T1000 (cell line): ENCODE measurements around the gene GIN1.
"Not testable (repeated sequence)": the region's sequence is repeated elsewhere in the genome, so short reads cannot be mapped to it uniquely, and the experiment has no call there.

Source experiments
- DNase-seq: peaks from one replicate; lab custom pipeline; 2025; ENCODE audit warnings: mixed read lengths; lab: John Stamatoyannopoulos, UW

GIN1 gene, protein sequence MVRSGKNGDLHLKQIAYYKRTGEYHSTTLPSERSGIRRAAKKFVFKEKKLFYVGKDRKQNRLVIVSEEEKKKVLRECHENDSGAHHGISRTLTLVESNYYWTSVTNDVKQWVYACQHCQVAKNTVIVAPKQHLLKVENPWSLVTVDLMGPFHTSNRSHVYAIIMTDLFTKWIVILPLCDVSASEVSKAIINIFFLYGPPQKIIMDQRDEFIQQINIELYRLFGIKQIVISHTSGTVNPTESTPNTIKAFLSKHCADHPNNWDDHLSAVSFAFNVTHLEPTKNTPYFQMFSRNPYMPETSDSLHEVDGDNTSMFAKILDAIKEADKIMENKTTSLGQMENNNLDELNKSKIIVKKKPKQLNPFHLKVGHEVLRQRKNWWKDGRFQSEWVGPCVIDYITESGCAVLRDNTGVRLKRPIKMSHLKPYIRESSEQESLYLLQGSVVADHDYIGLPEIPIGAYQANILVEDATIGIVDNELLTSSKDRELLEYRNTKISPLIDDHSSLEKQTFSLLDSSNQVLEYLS

DNA sequence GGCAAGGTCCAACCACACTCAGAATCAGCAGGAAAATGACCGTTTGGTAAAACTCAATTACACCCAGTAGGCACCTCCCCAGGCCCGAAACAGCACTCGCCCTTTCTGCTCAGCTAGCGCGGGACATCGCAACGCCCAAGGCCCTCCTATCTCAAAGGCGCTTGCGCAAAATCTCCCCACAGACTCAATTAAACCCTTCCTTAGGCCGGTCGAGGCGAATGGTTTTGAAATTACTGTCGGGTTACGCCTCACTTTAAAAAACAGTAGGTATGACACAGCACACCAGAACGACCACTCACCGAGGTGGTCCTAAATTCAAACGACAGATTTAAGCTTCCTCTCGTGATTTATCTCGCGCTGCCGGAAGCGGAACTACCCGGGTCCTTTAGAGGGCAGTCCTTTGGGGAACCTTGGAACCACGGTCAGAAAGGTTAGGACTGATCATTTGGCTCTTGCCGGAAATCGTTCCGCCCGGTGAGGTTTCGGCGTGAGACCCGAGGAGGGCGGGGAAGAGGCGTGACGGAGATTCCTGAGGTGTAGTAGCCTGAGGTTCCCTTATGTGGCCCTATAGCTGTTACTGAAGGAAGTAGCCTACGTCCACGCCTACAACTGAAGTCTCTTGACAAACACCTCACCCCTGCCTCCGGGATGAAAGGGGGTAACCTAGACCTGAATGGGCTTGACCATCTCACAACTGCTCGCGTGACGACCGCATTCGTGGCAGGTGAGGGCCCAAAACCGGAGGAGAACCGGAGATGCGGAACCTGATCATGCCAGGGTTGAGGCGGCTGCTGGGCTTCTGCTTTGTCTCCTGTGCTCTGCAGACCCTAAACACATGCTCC, at the start of gene GIN1, which contains the start of gene PPIP5K2:
Gene GIN1 (minus strand): TSS at position 374 of the 842 bp plus-strand sequence. CDS start 11,431 bp downstream, outside the sequence.
Gene PPIP5K2 (plus strand): TSS at position 537 of the 842 bp plus-strand sequence. CDS start 9,289 bp downstream, outside the sequence.
- DNase-seq: peak; percentile 92

DNA sequence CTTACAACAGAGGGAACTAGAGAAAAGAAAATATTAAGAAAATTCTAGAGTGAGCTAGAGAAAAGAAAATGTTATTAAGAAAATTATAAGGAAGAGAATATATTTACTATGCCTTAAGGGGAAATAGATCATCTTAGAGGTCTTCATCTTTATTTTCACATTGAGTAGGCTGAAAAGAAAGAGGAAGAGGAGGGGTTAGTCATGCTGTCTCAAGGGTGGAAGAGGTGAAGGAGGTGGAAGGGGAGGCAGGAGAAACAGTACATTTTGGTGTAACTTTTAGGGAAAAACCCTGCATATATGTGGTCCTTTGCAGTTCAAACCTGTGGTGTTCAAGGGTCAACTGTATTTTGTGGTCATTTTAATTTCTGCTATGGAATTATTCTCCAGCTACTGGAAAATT, 46.8 kb upstream of the GIN1 start:
- DNase-seq: no peak

DNA sequence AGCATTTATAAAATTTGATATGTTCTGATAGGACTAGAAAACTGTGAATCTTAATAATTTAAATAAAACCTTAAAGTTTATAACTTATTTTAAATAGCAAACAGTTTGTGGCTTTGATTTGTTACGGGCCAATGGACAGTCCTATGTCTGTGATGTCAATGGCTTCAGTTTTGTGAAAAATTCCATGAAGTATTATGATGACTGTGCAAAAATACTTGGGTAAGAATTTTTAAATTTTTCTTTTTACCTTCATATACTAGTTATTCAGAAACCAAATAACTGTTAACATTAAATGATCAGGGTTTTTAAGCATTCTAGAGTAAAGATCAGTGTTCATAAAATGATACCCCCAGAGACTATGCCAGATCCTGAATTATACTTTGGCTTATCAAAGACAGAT, 31.2 kb upstream of the GIN1 start:
- DNase-seq: no peak

DNA sequence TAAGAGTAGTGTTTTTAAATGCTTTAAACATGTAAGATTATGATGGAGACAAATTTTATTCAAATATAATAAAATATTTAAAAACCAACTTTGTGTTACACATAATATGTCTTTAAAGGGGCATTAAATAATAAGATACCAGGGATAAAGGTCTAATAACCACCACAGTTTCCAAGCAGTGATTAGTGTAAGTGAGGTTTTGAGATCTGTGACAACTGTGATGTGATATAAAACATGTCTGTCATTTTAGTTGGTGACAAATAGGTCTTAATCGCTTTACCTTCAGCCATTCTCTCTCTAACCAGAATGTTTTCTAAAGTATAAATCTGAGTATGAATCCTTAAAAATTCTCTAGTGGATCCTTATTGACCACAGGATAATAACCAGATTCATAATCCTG, 28.3 kb upstream of the GIN1 start:
- no peak for DNase-seq

DNA sequence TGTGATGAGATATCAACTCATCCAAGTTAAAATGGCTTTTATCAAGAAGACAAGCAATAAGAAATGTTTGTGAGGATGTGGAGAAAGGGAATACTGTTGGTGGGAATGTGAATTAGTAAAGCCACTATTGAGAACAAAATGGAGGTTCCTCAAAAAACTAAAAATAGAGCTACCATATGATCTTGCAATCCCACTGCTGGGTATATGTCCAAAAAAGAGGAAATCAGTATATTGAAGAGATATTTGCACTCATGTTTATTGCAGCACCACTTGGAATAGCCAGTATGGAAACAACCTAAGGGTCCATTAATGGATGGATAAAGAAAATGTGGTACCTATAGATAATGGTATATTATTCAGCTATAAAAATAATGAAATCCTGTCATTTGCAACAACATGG, 25.3 kb upstream of the GIN1 start:
- no peak for DNase-seq

DNA sequence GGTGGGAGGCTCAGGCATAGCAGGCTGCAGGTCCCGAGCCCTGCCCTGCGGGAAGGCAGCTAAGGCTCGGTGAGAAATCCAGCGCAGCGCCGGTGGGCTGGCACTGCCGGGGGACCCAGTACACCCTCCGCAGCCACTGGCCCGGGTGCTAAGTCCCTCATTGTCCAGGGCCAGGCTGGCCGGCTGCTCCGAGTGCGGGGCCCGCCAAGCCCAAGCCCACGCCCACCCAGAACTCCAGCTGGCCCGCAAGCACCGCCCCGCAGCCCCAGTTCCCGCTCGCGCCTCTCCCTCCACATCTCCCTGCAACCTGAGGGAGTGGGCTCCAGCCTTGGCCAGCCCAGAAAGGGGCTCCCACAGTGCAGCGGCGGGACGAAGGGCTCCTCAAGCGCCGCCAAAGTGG, 22.2 kb upstream of the GIN1 start:
- not testable (repeated sequence) for DNase-seq

DNA sequence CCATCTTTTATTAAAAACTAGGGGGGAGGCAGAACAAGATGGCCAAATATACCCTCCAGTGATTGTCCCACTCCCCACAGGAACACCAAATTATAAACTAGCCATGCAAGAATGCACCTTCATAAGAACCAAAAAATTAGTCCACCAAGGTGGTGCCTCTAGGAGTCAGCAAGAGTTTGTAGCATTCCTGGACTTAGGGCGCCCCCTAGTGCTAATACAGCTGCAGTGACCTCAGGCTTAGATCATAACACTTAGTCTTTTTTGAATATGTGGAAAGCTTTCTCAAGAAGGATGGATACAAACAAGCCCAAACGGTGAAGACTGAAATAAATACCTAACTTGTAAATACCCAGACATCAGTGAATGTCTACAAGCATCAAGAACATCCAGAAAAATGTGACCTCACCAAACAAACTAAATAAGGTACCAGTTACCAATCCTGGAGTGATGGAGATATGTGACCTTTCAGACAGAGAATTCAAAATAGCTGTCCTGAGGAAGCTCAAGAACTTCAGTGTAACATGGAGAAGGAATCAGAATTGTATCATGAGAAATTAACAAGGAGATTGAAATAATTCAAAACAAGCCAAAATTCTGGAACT, 19.4 kb upstream of the GIN1 start:
- peak; percentile 10 for DNase-seq

DNA sequence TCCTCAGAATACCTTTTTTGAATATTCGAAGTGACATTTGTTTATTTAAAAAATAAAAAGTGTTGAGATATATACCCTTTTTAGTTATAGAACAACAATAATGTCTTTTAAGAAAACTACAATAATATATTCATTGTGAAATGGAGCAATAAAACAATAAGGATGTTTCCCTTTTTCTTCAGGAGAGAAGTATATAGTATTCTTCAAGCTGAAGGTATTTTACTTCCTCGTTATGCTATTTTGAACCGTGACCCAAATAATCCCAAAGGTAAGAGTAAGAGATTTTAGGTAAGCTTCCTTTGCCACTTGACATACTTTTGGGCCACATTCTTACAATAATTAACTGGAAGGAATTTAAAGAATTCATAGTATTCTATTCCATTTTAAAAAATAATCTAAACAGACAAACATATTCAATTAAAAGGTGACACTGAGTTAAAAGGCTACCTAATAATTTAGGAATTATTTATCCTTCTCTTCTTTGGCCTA, 18.3 kb upstream of the GIN1 start:
- no peak for DNase-seq

DNA sequence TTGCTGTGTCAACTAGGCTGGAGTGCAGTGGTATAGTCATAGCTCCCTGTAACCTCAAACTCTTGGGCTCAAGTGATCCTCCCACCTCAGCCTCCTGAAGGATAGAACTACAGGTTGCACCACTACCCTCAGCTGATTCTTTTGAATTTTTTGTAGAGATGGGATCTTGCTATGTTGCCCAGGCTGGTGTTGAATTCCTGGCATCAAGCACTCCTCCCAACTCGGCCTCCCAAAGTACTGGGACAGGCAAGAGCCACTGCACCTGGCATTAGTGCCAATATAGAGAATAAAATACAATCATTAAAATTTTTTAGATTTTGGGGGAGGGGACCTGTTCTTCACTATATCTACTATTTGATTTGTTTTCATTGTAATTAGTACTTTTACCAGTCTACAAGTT, 15.5 kb upstream of the GIN1 start:
- DNase-seq: no peak

DNA sequence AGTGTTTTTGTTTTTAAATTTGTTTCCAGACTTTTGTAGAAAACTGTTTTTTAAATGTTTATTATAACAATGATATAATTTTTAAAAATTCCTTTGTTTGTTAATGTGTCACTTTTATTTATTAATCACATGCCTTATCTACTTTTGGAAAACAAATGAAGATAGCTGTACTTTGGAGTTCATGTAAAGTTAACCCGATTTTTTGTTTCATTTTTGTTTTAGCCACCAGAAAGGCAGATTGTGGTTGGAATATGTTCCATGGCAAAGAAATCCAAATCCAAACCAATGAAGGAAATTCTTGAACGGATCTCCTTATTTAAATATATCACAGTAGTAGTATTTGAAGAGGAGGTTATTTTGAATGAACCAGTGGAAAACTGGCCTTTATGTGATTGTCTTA, 13.3 kb upstream of the GIN1 start:
- no peak for DNase-seq

DNA sequence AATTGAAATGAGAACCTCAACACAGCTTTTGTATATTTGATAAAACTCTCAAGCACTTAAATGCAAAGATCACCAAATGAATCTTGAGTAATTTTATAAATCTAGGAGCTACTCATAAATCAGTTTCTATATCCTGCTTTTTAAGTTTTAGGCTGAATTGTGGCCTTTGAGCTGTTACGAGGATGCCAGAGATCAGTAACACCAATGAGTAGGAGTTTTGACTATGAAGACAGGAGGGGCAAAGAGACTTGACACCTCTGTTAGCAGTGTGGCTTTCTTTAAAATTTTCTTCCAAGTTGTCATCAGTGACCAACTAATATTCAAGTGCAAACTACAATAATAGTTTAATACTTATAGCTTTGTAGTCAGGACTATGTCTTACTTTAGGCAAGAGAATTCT, 12.7 kb upstream of the GIN1 start:
- DNase-seq: no peak

DNA sequence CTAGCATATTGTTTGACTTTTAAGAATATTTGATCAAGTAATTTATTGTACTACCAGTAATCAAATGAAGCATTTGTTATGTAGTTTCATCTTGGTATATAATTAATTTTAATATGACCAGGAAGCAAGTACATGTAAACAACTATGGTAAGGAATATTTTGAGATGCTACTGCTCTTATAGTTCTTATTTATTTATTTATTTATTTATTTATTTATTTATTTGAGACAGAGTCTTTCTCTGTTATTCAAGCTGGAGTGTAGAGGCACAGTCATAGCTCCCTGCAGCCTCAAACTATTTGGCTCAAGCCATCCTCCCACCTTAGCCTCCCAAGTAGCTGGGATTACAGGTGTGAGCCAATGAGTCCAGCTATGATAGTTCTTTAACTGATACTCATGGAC, 8.3 kb upstream of the GIN1 start:
- DNase-seq: no peak

DNA sequence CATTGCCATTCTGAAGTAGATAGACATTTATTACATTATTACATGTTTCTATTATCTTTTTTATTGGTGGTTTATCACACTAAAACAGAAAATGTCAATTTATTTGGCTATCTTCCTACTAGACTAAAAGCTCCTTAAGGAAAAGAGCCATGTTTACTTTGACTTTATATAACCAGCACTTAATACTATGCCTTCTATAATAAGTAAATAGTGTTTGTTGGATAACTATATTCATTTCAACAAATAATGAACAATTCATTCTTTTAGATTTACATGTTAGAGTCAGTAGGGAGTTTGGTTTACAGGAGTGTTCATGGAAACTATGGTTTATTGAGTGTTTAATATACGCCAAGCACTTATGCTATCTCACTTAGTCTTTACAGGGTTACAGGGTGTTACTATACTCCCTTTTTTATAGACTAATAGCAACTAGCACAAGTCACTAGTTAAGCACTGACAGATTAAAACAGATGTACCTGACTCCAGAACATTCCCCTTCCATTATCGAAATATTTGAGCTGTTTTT, 7.4 kb upstream of the GIN1 start:
- no peak for DNase-seq

DNA sequence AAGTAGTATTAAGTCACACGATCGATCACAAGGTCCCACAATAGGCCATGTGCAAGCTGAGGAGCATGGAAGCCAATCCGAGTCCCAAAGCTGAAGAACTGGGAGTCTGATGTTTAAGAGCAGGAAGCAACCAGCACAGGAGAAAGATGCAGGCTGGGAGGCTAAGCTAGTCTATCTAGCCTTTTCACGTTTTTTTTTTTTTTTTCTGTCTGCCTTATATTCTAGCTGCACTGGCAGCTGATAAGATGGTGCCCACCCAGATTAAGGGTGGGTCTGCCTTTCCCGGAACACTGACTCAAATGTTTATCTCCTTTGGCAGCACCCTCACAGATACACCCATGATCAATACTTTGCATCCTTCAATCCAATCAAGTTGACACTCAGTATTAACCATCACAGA, 6.6 kb upstream of the GIN1 start:
- no peak for DNase-seq

DNA sequence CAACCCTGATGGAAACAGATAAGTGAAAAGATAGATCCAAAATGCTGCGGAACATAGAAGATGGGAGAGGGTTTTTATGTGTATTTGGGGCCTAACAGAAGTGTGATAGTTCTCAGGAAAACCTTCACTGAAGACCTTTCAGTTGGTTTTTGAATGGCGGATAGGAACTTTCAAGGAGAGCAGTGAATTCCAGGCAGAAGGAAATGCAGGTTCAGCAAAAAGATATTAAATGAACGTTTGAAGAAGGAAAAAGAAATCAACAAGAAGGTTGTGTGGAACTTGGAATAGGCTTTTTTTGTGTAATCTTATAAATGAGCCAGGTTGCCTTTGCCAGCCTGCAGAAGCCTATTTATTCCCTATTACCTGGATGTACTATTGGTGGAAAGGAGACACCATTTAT, 2.3 kb upstream of the GIN1 start:
- DNase-seq: no peak

DNA sequence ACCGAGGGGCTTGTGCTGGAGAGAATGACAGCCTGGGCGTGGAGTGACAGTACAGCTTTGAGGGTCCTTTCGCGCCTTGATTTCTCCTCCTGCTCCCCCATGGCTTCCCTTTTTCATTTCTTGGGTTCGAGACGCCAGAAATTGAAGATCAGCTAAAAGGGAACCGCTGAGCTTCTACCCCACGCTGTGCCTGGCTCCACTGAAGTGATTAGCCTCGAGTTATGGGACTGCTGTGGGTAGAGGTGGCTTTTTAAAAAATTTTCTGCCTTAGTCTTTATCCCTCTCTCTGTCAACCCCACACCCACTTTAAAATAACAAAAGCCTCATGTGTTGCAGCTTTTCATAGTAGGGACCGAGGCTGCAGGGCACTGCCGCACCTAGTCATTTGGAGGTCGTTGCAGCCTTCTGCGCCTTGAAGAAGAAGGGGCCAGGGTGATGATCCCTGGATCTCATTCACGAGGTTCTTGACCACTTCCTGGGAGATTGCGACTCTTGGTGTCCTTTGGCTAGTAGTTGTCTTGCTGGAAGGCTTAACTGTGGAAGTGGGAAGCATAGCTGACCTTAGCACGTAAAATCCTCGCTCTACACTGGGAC, 766 bp upstream of the GIN1 start:
- no peak for DNase-seq

DNA sequence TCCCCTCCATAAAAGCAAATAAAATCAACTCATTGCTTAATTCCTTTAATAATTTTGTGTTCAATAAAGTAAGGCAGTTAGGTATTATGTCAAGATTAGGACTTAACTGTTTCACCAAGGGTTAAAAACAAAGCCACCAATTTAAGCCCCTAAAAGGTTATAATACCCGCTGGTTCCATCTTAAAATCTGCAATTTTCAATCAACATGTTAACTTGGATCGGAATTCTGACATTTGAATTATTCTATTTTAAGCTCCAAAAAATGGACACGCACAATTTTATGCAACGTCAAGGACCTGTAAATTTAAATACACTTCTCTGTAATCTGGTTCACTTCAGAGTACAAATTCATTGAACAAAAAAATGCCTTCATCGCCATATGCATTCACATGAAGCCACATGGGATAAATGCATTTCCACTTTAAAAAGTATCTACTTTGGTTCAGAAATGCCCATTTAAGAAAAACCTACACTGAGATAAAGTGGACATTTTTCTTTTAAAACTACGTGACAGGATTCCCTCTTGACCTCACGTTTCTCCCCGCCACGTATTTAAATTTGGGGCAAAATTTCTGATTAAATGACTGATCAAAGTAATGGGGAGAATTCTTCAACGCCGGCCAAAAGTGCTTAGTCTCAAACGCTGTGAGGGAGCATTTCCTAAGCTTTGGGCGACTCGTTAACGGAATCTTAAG, 721 bp downstream of the GIN1 start:
- DNase-seq: no peak

DNA sequence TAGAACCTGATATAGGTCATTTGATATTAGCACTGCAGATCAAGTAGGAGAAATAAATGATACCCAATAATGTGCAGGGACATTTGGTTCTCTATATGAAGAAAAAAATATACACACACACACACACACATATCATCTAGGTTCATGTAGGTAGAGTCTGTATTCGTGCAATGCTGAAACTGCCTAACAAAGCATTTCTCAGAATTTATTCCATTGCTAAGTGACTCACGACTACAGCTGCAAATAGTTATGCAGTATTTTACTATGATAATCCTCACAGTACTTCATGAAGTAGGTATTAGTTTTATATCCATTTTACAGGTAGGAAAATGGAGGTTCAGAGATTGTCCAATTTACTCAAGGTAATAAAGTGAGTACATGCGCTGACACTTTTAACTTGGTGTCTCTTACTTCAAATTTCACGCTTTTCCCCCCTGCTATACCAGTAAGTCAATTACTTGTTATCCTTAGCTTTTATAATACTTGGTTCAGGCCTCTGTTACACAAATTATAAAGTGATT, 2.4 kb downstream of the GIN1 start:
- DNase-seq: no peak

DNA sequence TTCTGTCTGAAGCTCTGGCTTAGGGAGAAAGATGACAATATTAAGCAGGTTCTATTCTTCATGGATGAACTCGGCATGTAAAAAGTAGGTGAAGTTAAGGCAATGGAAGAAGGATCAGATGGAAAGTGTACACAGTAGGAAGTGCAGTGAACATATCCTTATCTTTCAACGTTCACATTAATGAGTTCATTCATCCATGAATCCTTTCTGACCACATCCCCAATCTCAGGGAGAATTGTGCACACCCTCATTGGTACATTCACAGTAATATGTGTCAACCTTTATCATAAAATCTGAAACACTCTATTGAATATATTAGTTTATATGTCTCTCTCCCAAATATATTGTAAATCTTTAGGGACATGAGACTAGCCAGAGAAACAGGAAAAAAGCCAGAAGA, 5.5 kb downstream of the GIN1 start:
- no peak for DNase-seq

DNA sequence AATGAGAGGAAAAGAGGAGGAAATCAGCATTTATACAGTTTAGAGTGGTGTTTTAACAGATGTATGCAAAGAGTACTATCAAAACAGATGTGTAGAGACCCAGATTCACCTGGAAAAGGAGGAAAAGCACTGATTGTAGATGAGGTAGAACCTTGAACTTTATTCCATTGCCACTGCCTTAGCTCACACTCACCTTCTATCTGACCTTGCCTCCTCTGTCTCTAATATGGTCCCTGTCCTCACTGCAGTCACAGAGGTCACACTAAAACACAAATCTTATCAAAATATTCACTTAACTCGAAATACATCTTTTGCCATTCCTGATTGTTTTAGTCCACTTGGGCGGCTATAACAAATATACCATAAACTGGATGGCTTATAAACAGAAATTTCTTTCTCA, 7.0 kb downstream of the GIN1 start:
- DNase-seq: no peak

DNA sequence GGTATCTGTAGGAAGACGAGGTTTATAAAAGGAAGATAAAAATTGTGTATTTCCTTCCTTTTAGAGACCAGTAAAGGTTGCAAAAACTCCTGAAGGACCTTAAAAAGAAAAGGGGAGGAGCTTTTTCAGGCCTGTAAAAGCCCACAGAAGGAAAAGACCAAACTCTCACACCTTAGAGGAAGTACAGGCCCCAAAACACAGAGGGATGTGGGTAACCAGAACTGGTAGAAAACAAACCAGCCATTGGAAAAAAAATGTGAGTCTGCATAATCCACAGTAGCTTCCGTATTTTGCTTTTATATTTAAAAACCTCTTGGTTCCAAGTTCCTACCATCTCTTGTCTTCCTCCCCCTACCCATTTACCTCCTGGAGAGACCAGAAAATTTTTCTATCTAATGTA, 8.5 kb downstream of the GIN1 start:
- no peak for DNase-seq
